GM12878 (cell line): ENCODE measurements around the gene PTPRF. TPM values are rescaled to one million over a fixed set of nuclear protein-coding genes. Genes with fewer than 3 reads are reported as not detected.
A peak's percentile ranks its signal among the peaks of the same experiment; 100 is the strongest.

ENCODE experiments used
- HCFC1 ChIP-seq: fragments of 150-350 bp; IDR thresholded peaks from 2 replicates; pipeline ENCODE4 v1.6.1; 2014; ENCODE audit warnings: low read length
- HDAC6 ChIP-seq: fragments of 200-600 bp; sonication (generic); IDR thresholded peaks from one replicate; pipeline ENCODE4 v1.8.0; 2017; ENCODE audit warnings: antibody characterized with exemption; ENCODE audit not compliant: unreplicated experiment
- IKZF2 ChIP-seq, 2 experiments: fragments of 450-650 bp; IDR thresholded peaks; 2 replicates each; pipeline ENCODE4 v1.6.1; 2017; ENCODE audit warnings: mild to moderate bottlenecking in 2 of 2, moderate library complexity in 2 of 2
- MEF2A ChIP-seq: IDR thresholded peaks from 2 replicates; pipeline ENCODE4 v1.6.1; 2011; ENCODE audit warnings: low read depth, mild to moderate bottlenecking, low read length, moderate library complexity; ENCODE audit not compliant: insufficient read depth
- MYC ChIP-seq: IDR thresholded peaks from 2 replicates; pipeline ENCODE4 v1.6.1; 2011; ENCODE audit warnings: mild to moderate bottlenecking, low read length, moderate library complexity, inconsistent platforms; ENCODE audit not compliant: insufficient read depth, insufficient replicate concordance, insufficient read length, severe bottlenecking
- RELB ChIP-seq: fragments of 450-650 bp; IDR thresholded peaks from 2 replicates; pipeline ENCODE4 v1.6.1; 2017; ENCODE audit warnings: low read depth, mild to moderate bottlenecking, moderate library complexity
- TARDBP ChIP-seq: IDR thresholded peaks from 2 replicates; pipeline ENCODE4 v1.6.1; 2016; ENCODE audit warnings: borderline replicate concordance
- TCF12 ChIP-seq: IDR thresholded peaks from 2 replicates; pipeline ENCODE4 v1.6.1; 2011; ENCODE audit warnings: low read depth, mild to moderate bottlenecking, low read length
- ZBTB4 ChIP-seq: fragments of 450-650 bp; formaldehyde crosslinking; IDR thresholded peaks from 2 replicates; pipeline ENCODE4 v1.4.0; 2022; ENCODE audit warnings: mild to moderate bottlenecking, moderate library complexity
- polyA plus RNA-seq, 11 experiments: library from polyadenylated mRNA; depleted of rRNA in 4 of 11; unstranded in 6 of 11; stranded (reverse) in 5 of 11; fragments of >200 nt; fragmentation: Nextera tagmentation in 4 of 11; fragmentation: Illumina TruSeq in 1 of 11; extraction: Ambion mirVana in 4 of 11; extraction: Trizol in 1 of 11; gene quantifications; 1 replicate in 1 of 11; 2 replicates in 10 of 11; pipeline versions ENCODE4 v1.2.1 to v1.2.3, GENCODE V29; 2011 to 2016; ENCODE audit warnings: inconsistent platforms in 2 of 11, missing spikeins in 2 of 11, low read depth in 1 of 11
- total RNA-seq, 4 experiments: library from RNA; depleted of rRNA in 3 of 4; stranded (reverse); fragments of >200 nt in 3 of 4; fragmentation: Illumina TruSeq in 1 of 4; extraction: Trizol in 1 of 4; gene quantifications; 2 replicates each; pipeline versions ENCODE4 v1.2.1 to v1.2.3, GENCODE V29; 2013 to 2021
- TF ChIP-seq, protein P1 (sequence below): IDR thresholded peaks from 2 replicates; pipeline ENCODE4 v1.6.1; 2011; ENCODE audit warnings: mild to moderate bottlenecking, low read depth, low read length, moderate library complexity; ENCODE audit not compliant: insufficient replicate concordance
- TF ChIP-seq, protein P2 (sequence below): IDR thresholded peaks from 2 replicates; pipeline ENCODE4 v1.6.1; 2011; ENCODE audit warnings: borderline replicate concordance, low read depth, mild to moderate bottlenecking, moderate library complexity, mixed read lengths, low read length; ENCODE audit not compliant: insufficient read depth; ENCODE audit errors: extremely low read length

Gene PTPRF
- total and polyA plus RNA-seq, 10 of the 15 experiments (the other 5 are each of a cell fraction or from before 2014, with no cell fraction given), result 0.04 to 2.6 (median 0.32) TPM

GRCh38 chr1:43650310-43651085 lies 119.8 kb downstream of the PTPRF start (continued):
- 0 out of 2 replicates have a peak, but pooled peaks have one; percentile 9 for TF ChIP-seq MEF2A
- peak; percentile 77 for TF ChIP-seq HDAC6
- peak in 1 of 2 experiments; percentile 57; a peak in 3 of 4 replicates for TF ChIP-seq IKZF2 (IDR thresholded peaks at IDR 0.05)
- TF ChIP-seq, protein P1, sequence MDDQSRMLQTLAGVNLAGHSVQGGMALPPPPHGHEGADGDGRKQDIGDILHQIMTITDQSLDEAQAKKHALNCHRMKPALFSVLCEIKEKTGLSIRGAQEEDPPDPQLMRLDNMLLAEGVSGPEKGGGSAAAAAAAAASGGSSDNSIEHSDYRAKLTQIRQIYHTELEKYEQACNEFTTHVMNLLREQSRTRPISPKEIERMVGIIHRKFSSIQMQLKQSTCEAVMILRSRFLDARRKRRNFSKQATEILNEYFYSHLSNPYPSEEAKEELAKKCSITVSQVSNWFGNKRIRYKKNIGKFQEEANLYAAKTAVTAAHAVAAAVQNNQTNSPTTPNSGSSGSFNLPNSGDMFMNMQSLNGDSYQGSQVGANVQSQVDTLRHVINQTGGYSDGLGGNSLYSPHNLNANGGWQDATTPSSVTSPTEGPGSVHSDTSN, result peak; percentile 91
- 0 out of 2 replicates have a peak, but pooled peaks have one; percentile 33 for TF ChIP-seq RELB
- no peak for TF ChIP-seq MYC
- TF ChIP-seq ZBTB4 (CRISPR knock-in tag), result 0 out of 2 replicates have a peak, but pooled peaks have one; percentile 70
- TF ChIP-seq HCFC1, result peak; percentile 50
- TF ChIP-seq TARDBP, result no peak
- TF ChIP-seq, protein P2, sequence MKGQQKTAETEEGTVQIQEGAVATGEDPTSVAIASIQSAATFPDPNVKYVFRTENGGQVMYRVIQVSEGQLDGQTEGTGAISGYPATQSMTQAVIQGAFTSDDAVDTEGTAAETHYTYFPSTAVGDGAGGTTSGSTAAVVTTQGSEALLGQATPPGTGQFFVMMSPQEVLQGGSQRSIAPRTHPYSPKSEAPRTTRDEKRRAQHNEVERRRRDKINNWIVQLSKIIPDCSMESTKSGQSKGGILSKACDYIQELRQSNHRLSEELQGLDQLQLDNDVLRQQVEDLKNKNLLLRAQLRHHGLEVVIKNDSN, result no peak
- no peak for TF ChIP-seq TCF12
